ENCODE results near the gene SH3GLB1.

- no peak for TF ChIP-seq JUND (IDR thresholded peaks at IDR 0.05; ENCODE audit: borderline replicate concordance, low read depth, low read length)
- no peak for TF ChIP-seq JUND (tag; IDR thresholded peaks at IDR 0.05; ENCODE audit: borderline replicate concordance, low read depth, low read length)
- no peak for TF ChIP-seq CBX3 (IDR thresholded peaks at IDR 0.05; ENCODE audit: borderline replicate concordance in 1 of 2, low read length in 2 of 2)
- no peak for TF ChIP-seq CTCF (IDR thresholded peaks at IDR 0.05 in 2 of 3, conservative IDR thresholded peaks at IDR 0.05 in 1 of 3; ENCODE audit: insufficient read depth in 2 of 3, low read depth in 1 of 3, low read length in 3 of 3)
Observed at GRCh38 chr1:86768554-86768953, 64.2 kb downstream of the SH3GLB1 start.

Measured in K562 (cell line).